Adrenal gland (tissue), 5 donors: Measurements from ENCODE around the gene AKIRIN2.

ENCODE experiments used
- CTCF ChIP-seq, 6 experiments: fragments of 450-650 bp in 4 of 6; fragments of 200-600 bp in 2 of 6; sonication (generic) in 1 of 6; IDR thresholded peaks; 1 replicate in 5 of 6; 2 replicates in 1 of 6; pipeline versions ENCODE4 v1.5.1 to v1.8.0; 2016 to 2021; ENCODE audit warnings: antibody characterized with exemption in 6 of 6, mild to moderate bottlenecking in 2 of 6, moderate library complexity in 1 of 6
- POLR2A ChIP-seq, 2 donors: fragments of 450-650 bp; IDR thresholded peaks; one replicate each; pipeline ENCODE4 v1.6.1; 2017; ENCODE audit warnings: antibody characterized with exemption in 2 of 2, mild to moderate bottlenecking in 2 of 2, moderate library complexity in 1 of 2
- donor health status: DM: no; HTN: no; CAD: no.

- TF ChIP-seq CTCF (IDR thresholded peaks at IDR 0.05) = no peak
- TF ChIP-seq POLR2A (IDR thresholded peaks at IDR 0.05) = no peak
These were observed 71.3 kb downstream of the AKIRIN2 start for GRCh38 chr6:87630746-87631145.
